T-helper 2 cell treated with Interferon-gamma antibody and Interleukin-4, amounts not matched to agents 100 ng/mL and 5 ng/mL, for 36 hours (primary cell): ENCODE data around the gene DOK4. TPM values are rescaled to one million over a fixed set of nuclear protein-coding genes. Genes with fewer than 3 reads are reported as not detected.

ENCODE experiments used
- intact Hi-C: fragments of 100-400 bp; cut with micrococcal nuclease; formaldehyde crosslinking; loops from one replicate; pipeline ENCODE4 v1.15.1; 2023
- total RNA-seq: library from RNA; stranded (reverse); gene quantifications from 2 replicates; pipeline ENCODE4 v1.2.3, GENCODE V29; 2022

DOK4 gene
- total RNA-seq, 1 donor from 2014 or later, result 1.4 TPM

DNA sequence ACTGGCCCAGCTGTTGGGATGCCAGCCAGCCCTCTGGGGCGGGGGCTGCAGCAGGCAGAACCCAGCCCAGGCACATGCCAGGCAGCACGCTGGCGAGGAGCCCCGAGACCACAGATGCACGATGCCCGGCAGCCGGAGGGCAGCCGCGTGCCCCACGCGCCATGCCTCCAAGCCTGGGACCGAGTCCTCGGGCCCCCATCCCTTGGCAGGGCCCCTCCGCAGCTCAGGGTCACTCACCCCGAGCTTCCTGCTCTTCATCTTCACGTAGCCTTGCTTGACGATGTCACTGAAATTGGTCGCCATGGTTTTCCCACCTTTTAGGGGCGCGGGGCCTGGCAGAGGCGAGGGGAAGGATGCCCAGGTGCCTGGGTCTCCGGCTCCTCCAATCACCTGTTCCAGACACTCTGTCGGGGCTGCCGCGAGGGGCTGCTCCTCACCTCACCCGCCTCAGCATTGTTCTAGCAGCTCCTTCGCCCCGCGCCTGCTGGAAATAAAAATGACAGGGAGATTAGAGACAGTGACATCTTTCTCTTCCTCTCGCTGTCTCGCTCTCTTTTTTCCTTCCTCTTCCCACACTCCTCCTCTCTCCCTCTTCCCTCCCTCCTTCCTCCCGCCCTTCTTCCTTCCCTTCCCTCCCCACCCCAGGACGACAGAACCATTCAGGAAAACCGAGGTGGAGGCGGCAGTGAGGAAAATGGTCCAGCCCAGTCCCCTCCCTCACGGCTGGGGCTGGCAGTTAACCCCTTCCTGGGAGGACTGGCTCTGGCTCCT, 6.9 kb downstream of the DOK4 start:
- intact Hi-C loops, result loop anchor here (5.0 kb wide), 1 partner anchor 38 kb away; no protein-coding TSS in a partner anchor

DNA sequence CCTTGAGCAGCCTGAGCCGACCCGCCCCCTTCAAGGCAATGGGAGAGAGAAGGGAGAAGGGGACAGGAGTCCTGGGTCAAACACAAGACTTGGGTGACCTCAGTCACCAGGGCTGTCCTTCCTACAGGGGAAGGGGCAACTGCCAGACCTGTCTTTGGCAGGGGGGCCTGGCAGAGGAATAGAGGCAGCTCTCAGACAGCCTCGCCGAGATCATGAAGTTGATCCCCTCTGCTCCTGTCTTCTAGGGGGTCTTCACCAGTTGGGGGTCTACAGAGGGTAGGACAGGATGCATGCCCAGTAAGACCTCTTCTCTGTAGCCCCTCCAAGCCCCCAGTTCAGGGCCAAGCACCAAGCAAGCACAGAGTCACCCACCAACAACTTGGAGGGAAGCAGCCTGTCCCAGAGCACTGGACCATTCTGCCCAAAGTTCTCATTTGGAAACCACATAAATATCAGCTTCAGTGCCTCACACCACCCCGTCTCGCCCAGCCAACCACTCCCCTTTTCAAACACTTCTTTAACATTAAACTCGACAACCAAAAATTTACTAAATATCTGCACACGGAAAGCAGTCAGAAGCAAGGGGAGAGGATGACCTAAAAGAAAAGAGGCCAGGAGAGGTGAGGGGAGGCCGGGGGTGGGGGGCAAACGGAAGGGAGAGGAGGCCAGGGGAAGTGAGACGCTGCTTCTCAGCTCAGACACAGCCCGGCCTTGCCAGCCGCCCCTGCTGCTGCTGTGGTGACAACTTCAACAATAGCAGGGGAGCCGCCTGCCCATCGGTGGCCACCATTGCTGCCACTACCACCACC, 7.7 kb downstream of the DOK4 start:
- intact Hi-C loops, result loop anchor here (5.0 kb wide), 1 partner anchor 39 kb away; no protein-coding TSS in a partner anchor

- intact Hi-C loops, result loop anchor here (5.0 kb wide), 1 partner anchor 40 kb away; no protein-coding TSS in a partner anchor
Measured at GRCh38 chr16:57477531-57478202, 8.6 kb downstream of the DOK4 start.

- intact Hi-C loops, result loop anchor here (5.0 kb wide), 1 partner anchor 41 kb away; no protein-coding TSS in a partner anchor
Measured at GRCh38 chr16:57476546-57477410, 9.5 kb downstream of the DOK4 start.

GRCh38 chr16:57475711-57476339, 10.5 kb downstream of the DOK4 start:
- intact Hi-C loops, result loop anchor here (5.0 kb wide), 1 partner anchor 41 kb away; no protein-coding TSS in a partner anchor

GRCh38 chr16:57474671-57475661, 11.3 kb downstream of the DOK4 start:
- intact Hi-C loops, result loop anchor here (5.0 kb wide), 1 partner anchor 42 kb away; no protein-coding TSS in a partner anchor

GRCh38 chr16:57473906-57474305, 12.4 kb downstream of the DOK4 start:
- intact Hi-C loops, result no loop called here

DNA sequence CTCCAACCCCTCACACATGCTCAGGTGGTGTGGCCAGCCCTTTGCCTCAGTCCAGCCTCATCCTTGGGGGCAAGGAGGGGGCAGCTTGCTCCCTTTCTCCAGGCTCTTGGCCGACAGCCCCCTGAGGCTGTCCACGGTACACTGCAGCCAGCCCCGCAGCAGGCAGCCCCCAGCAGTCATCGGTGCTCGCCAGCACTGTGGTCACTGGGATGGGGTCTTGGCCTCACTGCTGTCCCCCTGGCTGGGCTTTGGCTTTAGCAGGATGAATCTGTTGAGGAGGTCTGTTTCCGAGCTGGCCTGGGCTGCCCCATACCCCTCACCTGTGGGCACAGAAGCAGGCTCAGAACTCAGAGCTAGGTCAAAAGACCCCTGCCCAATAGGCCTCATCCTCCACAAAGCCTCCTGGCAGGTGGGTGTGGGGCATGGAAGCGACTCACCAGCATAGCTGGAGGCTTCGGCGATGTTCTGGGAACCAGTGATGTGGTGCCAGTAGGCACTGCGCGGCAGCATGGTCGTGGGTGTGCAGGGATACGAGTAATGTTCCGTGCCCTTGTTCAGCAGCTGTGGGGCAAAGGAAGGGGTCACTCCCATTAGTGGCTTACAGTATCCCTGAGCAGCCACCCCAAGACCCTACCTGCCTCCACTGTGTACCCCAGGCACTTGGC, 13.0 kb downstream of the DOK4 start:
- intact Hi-C loops, result no loop called here

GRCh38 chr16:57472665-57473060, 13.6 kb downstream of the DOK4 start:
- intact Hi-C loops, result no loop called here

DNA sequence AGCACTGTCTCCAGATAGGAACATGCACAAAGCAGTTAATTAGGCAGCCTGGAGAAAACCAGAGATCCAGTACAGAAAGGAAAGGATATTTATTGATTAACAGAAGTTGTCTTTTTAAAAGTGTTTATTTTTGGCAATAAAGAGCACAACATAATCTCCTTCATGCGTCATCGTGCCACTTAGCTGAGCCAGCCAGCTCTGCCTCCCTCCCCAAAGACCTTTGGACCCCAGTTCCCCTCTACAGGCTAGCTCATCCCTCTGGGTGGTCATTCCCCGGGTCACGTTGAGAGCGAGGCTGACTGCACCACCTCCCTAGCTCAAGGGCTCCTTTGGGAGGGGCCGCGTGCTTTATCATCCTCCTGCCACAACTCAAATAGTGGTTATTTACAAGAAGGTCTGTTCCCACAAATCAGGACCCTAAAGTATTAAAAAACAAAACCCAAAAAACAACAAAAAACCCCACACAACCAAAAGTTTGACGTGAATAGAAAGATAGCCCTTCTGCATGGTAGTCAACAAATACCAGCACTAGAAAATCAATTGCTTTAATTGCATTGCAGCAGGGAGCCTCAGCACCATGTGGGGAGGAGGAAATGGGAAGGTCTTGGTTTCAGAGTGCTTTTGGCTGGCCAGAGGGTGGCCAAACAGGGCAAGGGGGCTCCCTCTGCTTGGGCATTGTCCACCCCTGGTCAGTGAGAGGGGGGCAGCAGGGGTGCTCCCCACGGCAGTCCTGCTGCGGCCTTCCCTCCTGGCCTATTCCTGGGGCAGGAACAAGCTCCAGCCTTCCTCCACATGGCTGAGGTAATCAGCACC, 14.2 kb downstream of the DOK4 start:
- intact Hi-C loops, result no loop called here

- intact Hi-C loops, result no loop called here
Measured at GRCh38 chr16:57471209-57471608, 15.1 kb downstream of the DOK4 start.

DNA sequence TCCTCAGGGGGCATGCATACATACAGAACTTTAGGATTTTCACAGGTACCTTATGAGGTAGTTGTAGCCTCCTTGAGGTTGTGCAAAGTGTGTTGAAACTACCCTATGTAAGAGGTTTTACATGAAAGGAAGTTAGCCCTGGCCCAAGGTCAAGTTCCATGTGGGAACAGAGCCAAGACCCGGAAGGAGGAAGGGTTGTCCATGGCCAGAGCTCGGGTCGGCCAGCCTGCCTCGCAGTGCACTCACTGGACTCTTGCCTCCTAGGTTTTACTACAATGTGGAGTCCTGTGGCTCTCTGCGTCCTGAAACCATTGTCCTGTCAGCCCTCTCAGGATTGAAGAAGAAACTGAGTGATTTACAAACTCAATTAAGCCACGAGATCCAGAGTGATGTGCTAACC, 15.6 kb downstream of the DOK4 start:
- intact Hi-C loops, result no loop called here

DNA sequence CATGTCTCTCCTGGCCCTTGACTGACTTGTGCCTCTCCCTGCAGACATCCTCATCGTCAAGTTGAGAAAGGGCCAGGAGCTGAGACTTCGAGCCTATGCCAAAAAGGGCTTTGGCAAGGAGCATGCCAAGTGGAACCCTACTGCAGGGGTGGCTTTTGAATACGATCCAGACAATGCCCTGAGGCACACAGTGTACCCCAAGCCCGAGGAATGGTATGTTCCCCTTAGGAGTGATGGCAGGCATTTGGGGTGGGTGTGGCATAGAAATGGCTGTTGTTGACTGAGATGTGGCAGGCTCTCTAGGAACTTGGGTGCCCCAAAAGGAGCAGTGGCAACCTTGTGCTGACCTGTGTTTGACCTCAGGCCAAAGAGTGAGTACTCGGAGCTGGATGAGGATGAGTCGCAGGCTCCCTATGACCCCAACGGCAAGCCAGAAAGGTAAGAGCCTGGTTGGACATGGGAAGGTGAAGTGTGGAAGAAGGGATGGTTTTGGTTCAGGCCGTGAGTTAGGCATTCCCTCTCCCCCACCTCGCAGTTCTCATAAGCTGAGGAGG, 16.3 kb downstream of the DOK4 start:
- intact Hi-C loops, result no loop called here

- intact Hi-C loops, result no loop called here
Measured at GRCh38 chr16:57469046-57469445, 17.2 kb downstream of the DOK4 start.

GRCh38 chr16:57468346-57468745, 17.9 kb downstream of the DOK4 start:
- intact Hi-C loops, result no loop called here

DNA sequence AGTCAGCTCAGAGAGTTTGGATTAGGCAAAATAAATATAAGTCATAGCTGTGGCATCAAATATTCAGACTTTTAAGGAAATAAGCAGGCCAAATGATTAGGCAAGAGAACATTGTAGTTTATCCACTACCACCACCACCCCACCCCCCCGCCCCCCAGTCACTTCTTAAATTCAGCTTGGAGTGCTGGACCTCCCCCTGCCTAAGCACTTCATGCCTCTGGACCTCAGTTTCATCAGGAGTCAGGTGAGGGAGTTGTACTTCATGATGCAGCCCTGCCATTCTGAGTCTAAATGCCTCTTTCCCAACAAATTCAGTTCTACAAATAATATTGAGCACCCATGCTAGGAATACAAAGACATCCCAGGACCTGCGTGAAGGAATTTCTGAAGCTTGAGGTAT, 21.8 kb downstream of the DOK4 start:
- intact Hi-C loops, result no loop called here

DNA sequence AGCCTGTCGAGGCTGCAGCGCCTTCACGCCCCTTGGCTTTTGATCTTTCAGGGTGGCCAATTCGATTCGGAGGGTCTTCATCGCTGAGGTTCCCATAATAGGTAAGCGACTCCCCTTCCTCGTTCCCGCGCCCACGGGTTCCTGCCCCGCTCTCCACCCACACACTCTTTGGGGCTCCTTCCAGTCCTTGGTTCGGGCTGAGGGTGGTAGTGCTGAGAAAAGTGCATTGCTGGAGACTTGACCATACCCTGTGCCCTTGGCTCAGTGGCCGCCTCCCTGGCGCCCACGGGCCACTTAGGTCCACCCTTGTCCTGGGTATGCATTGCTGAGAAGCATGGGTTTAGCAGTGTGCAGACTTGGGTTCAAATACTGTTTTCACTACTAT, 23.3 kb downstream of the DOK4 start:
- intact Hi-C loops, result loop anchor here (1.0 kb wide), 3 partner anchors 16 to 163 kb away; partner anchors contain the start of genes CIAPIN1 and COQ9
